T-helper 2 cell treated with Interferon-gamma antibody and Interleukin-4, amounts not matched to agents 100 ng/mL and 5 ng/mL, for 36 hours (primary cell): Measurements from ENCODE around the gene SLC7A8. TPM values are rescaled to one million over a fixed set of nuclear protein-coding genes. Genes with fewer than 3 reads are reported as not detected.

Experiments
- intact Hi-C: fragments of 100-400 bp; cut with micrococcal nuclease; formaldehyde crosslinking; loops from one replicate; pipeline ENCODE4 v1.15.1; 2023
- total RNA-seq: library from RNA; stranded (reverse); gene quantifications from 2 replicates; pipeline ENCODE4 v1.2.3, GENCODE V29; 2022

Gene SLC7A8
- total RNA-seq, 1 donor from 2014 or later, result 1.0 TPM

DNA sequence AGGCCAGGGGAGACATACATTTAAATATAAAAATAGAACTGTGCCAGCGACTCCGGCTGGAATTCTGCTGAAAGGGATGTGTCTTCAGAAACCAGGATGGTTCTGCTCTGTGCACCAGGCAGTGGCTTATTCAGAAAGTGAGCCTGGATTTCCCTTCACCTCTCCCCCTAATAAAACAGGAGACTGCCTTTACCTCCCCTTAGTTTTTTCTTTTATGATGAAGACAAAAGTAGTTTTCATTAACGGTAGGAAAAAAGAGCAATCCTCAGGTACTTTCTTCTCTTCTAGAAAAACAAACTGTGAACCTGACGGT, 346 bp downstream of the SLC7A8 start:
- intact Hi-C loops, result loop anchor here (10.0 kb wide), 1 partner anchor 198 kb away; the partner anchor contains the start of gene AJUBA

- intact Hi-C loops, result loop anchor here (10.0 kb wide), 1 partner anchor 198 kb away; the partner anchor contains the start of gene AJUBA
Observed at GRCh38 chr14:23182372-23183157, 895 bp downstream of the SLC7A8 start.

DNA sequence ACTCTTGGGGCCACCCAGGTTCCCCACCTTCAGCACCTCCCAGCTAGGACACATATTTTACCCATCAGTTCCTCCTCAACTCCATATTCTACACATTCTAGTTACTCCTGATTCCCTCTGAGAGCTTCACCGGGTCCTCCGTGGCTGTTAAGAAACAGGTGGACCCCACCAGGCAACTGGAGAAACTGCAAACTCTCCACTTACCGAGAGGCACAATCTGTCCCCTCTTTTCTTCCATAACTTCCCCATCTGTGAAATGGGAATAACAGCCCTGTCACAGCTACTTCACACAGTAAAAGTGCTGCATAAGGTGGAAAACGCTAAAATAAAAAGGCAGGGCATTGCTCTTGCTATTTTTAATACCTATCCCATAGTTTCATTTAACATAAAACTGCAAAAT, 1.5 kb downstream of the SLC7A8 start:
- intact Hi-C loops, result loop anchor here (10.0 kb wide), 1 partner anchor 197 kb away; the partner anchor contains the start of gene AJUBA

GRCh38 chr14:23181453-23181852, 2.0 kb downstream of the SLC7A8 start:
- intact Hi-C loops, result loop anchor here (10.0 kb wide), 1 partner anchor 197 kb away; the partner anchor contains the start of gene AJUBA

GRCh38 chr14:23177181-23177580, 6.3 kb downstream of the SLC7A8 start:
- intact Hi-C loops, result no loop called here

DNA sequence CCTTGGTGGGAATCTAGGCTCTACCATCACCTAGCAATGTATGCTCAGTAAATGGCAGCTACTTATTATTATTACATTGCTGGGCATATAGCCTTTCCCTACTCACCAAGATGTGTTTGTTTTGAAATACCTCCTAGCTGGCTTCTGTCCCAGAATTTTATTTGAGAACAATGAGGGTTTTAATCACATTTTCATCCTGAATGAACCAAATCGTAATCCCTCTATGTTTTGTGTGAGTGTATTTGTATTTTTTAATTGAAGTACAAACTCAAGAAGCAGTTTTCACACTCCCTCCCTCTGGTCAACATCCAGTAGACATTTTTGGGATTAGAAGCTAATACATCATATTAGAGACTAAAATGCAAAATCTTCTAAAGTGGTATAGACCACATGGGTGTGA, 7.6 kb downstream of the SLC7A8 start:
- intact Hi-C loops, result no loop called here

- intact Hi-C loops, result loop anchor here (5.0 kb wide), 1 partner anchor 1542 kb away; the partner anchor contains the start of gene OR10G2
Observed at GRCh38 chr14:23174296-23175184, 8.9 kb downstream of the SLC7A8 start.

- intact Hi-C loops, result loop anchor here (5.0 kb wide), 1 partner anchor 1541 kb away; the partner anchor contains the start of gene OR10G2
Observed at GRCh38 chr14:23173796-23174195, 9.7 kb downstream of the SLC7A8 start.

GRCh38 chr14:23173031-23173430, 10.4 kb downstream of the SLC7A8 start:
- intact Hi-C loops, result loop anchor here (5.0 kb wide), 1 partner anchor 1541 kb away; the partner anchor contains the start of gene OR10G2

GRCh38 chr14:23172574-23172973, 10.9 kb downstream of the SLC7A8 start:
- intact Hi-C loops, result loop anchor here (5.0 kb wide), 1 partner anchor 1540 kb away; the partner anchor contains the start of gene OR10G2

GRCh38 chr14:23172096-23172495, 11.4 kb downstream of the SLC7A8 start:
- intact Hi-C loops, result loop anchor here (5.0 kb wide), 1 partner anchor 1540 kb away; the partner anchor contains the start of gene OR10G2

DNA sequence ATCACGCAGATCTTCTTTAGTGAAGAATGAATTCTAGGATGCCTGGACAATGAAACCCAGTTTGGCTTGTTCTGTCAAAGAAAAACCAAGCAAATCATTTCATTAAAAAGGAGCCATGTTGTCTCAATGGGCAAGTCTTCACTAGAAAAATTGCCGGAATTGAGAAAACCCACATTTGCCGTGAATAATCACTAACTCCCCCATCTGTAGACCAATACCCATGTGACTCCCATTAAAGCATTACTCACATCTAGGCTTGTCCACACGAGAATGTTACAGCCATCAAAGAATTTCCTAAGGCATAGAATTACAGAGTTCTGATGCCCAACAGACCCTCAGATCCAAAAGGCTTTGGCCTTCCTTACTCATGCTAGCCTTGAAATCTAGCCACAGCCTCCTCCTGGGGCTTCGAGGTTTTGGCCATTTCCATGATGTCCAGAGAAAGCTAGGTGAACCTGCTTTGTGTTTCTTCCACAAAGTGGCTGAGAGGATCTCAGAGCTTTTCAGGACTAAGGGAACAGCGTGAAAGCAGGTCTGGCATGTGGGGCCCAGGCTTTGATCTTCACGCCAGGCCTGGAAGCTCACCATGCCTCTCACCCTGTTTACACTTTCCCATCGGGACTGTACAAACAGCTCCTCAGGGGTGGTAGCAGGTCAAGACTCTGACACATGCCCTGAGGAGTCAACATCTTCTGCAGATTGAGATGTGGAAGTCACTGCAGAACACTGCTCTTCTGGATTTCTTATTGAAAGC, 12.1 kb downstream of the SLC7A8 start:
- intact Hi-C loops, result loop anchor here (5.0 kb wide), 1 partner anchor 1539 kb away; the partner anchor contains the start of gene OR10G2

- intact Hi-C loops, result loop anchor here (5.0 kb wide), 1 partner anchor 1537 kb away; the partner anchor contains the start of gene OR10G2
Observed at GRCh38 chr14:23169622-23170021, 13.8 kb downstream of the SLC7A8 start.

DNA sequence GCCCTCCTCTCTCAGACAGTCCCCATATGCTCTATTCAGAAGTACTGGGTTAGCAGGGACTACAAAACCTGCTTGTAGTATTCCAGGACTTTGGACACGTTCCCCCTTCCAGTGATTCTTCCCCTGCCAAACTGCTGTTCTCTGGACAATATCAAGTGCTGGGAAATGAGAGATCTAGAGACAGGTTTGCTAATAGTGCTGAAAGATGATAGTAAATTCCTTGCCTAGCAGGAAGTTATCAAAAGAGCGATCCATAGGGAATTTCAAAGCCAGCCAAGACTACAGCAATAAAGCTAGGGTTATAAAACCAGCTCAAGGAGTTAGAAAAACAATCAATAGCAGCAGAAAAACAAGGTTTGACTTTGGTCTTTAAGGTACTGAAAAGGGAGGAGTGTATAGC, 15.2 kb downstream of the SLC7A8 start:
- intact Hi-C loops, result no loop called here

DNA sequence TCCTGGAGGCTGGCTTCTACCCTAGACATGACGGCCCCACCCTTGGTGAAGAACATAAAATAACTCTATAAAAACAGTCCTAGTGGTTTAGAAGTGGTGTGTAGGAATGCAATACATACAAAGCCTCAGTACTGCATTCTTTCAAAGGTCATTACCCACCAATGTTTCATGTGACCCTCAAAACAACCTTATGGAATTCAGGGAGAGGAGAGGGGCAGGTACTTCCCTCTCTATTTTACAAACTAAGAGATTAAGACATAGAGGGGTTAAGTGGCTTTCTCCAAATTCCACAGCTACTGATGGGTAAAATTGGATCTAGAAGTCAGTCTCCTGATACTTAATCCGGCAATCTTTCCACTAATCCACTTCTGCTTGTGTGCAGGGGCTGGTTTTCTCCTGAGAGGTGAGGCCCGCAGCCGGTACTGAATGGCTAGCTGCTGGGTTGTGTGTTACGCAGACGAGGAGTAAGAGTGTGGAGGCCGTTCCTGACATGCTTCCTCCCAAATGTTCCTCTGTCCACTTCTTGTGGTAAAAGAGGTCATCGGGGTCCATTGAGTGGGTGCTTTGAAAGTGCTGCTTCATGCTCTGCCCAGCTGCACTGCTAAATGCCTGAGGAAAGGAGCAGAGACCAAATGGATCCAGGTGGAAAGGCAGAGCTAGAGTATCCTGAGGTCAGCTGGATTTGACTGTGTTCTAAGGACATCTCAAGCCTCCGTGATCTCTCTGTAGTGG, 16.2 kb downstream of the SLC7A8 start:
- intact Hi-C loops, result no loop called here

- intact Hi-C loops, result no loop called here
Observed at GRCh38 chr14:23164949-23165348, 18.5 kb downstream of the SLC7A8 start.

DNA sequence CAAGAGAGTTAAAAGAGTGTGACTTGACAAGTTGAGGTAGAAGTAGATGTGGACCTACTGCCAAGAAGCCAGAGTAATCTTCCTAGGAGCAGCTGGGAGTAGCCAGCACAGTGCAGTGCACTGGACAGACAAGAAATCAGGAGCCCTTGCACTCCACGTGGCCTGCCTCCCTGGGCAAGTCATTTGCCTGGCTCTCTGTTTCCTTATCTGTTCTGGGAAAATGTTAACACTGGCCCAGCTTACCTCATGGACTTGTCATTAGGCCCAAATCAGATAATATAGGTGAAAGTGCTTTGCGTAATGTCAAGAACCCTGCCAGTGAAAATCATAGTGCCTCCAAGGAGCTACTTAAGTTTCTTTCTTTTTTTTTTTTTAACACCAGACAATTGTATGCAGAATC, 19.2 kb downstream of the SLC7A8 start:
- intact Hi-C loops, result no loop called here

GRCh38 chr14:23163830-23164229, 19.6 kb downstream of the SLC7A8 start:
- intact Hi-C loops, result no loop called here

- intact Hi-C loops, result no loop called here
Observed at GRCh38 chr14:23162800-23163199, 20.7 kb downstream of the SLC7A8 start.

GRCh38 chr14:23162005-23162404, 21.5 kb downstream of the SLC7A8 start:
- intact Hi-C loops, result no loop called here
